Globus pallidus (tissue), 1 donor: ENCODE results near the gene OR52E8.

ENCODE experiments used
- DNase-seq: peaks from one replicate; pipeline ENCODE4 v3.0.0-alpha.2; 2015; ENCODE audit warnings: low spot score

The OR52E8 gene

GRCh38 chr11:5857590-5857989 is at the start of gene OR52E8:
Gene OR52E8, minus strand, starts transcription at chr11:5857690. Its CDS starts 0 bp downstream, at chr11:5857690.
- DNase-seq: no peak

GRCh38 chr11:5899534-5899933 is 42.0 kb upstream of the OR52E8 start:
- DNase-seq: no peak

GRCh38 chr11:5892908-5893307 is 35.4 kb upstream of the OR52E8 start, which contains the start of gene OR52E5:
Gene OR52E5, plus strand, starts transcription at chr11:5893208. Its CDS starts 7,569 bp downstream, at chr11:5900777.
- no peak for DNase-seq

- no peak for DNase-seq
Measured at GRCh38 chr11:5891216-5891800, 33.8 kb upstream of the OR52E8 start.

GRCh38 chr11:5887661-5888060 is 30.2 kb upstream of the OR52E8 start:
- DNase-seq: no peak

- DNase-seq: no peak
Measured at GRCh38 chr11:5887172-5887571, 29.7 kb upstream of the OR52E8 start.

- no peak for DNase-seq
Measured at GRCh38 chr11:5881756-5882155, 24.3 kb upstream of the OR52E8 start.

GRCh38 chr11:5880329-5880728 is 22.8 kb upstream of the OR52E8 start, which contains the start of gene OR52E4:
Gene OR52E4, plus strand, starts transcription at chr11:5880629. Its CDS starts 3,664 bp downstream, at chr11:5884293.
- DNase-seq: no peak

- DNase-seq: no peak
Measured at GRCh38 chr11:5878564-5878963, 21.1 kb upstream of the OR52E8 start.

GRCh38 chr11:5865826-5866225 is 8.3 kb upstream of the OR52E8 start:
- no peak for DNase-seq

- DNase-seq: no peak
Measured at GRCh38 chr11:5851002-5851401, 6.5 kb downstream of the OR52E8 start.

- DNase-seq: no peak
Measured at GRCh38 chr11:5847711-5848110, 9.8 kb downstream of the OR52E8 start.

- DNase-seq: no peak
Measured at GRCh38 chr11:5846701-5847100, 10.8 kb downstream of the OR52E8 start.

- no peak for DNase-seq
Measured at GRCh38 chr11:5841797-5842196, 15.7 kb downstream of the OR52E8 start, which contains the start of gene OR52E6. Gene OR52E6, minus strand, starts transcription at chr11:5841897. Its CDS starts 0 bp downstream, at chr11:5841897.

GRCh38 chr11:5837695-5838094 is 19.8 kb downstream of the OR52E8 start:
- no peak for DNase-seq

- DNase-seq: no peak
Measured at GRCh38 chr11:5833446-5833845, 24.0 kb downstream of the OR52E8 start.

- DNase-seq: no peak
Measured at GRCh38 chr11:5831196-5831829, 26.2 kb downstream of the OR52E8 start.

GRCh38 chr11:5818245-5818886 is 39.1 kb downstream of the OR52E8 start:
- DNase-seq: no peak

GRCh38 chr11:5815534-5815933 is 42.0 kb downstream of the OR52E8 start:
- DNase-seq: no peak

GRCh38 chr11:5809905-5810795 is 47.3 kb downstream of the OR52E8 start:
- DNase-seq: no peak

- no peak for DNase-seq
Measured at GRCh38 chr11:5809122-5809519, 48.4 kb downstream of the OR52E8 start.

- peak; percentile 66 for DNase-seq
Measured at GRCh38 chr11:5808500-5809121, 48.9 kb downstream of the OR52E8 start, which contains the start of gene OR52N2. Gene OR52N2, plus strand, starts transcription at chr11:5808924. Its CDS starts 11,412 bp downstream, at chr11:5820336.
